Stimulated activated CD8-positive, alpha-beta memory T cell treated with anti-CD3 and anti-CD28 coated beads, Interleukin-4, amount 100 ng/mL, for 4 hours (primary cell): Measurements from ENCODE around the gene CCDC191.

Experiments
- DNase-seq, 2 donors: peaks; one replicate each; pipeline ENCODE4 v3.0.0-alpha.2; 2020; ENCODE audit warnings: low read depth in 2 of 2, low spot score in 1 of 2

Gene CCDC191

DNA sequence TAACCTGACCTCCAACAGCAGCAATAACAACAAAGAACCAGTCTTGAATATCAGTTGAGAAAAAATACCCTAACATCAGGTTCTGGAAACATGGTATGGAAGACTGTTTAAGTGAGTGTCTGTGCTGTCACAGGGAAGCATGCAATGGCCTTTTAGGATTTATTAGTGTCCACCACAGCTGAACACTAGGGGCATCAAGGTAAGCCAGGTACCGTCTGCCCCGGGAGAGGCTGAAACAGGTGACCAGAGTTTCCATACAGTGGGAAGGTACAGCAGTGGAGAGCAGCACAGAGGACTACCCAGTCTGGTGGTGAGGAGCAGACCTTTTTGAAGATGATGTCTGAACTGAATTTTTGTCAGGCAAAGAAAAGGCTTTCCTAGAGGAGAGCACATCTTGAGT lies 90.2 kb downstream of the CCDC191 start:
- DNase-seq: no peak

- no peak for DNase-seq
These were observed 92.4 kb downstream of the CCDC191 start for GRCh38 chr3:113963879-113964278.

- DNase-seq: no peak
These were observed 102.1 kb downstream of the CCDC191 start for GRCh38 chr3:113954091-113954685.

DNA sequence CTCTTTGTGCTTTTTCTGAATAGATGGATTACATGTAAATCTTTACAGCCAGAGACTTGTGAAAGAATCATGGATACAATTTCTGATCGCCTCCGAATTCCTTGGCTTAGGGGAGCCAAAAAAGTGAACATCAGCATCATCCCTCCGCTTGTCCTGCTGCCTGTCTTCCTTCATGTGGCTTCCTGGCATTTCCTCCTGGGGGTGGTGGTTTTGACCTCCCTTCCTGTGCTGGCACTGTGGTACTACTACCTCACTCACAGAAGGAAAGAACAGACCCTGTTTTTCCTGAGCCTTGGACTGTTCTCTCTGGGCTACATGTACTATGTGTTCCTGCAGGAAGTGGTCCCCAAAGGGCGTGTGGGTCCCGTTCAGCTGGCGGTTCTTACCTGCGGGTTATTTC lies 102.6 kb downstream of the CCDC191 start:
- DNase-seq: no peak

DNA sequence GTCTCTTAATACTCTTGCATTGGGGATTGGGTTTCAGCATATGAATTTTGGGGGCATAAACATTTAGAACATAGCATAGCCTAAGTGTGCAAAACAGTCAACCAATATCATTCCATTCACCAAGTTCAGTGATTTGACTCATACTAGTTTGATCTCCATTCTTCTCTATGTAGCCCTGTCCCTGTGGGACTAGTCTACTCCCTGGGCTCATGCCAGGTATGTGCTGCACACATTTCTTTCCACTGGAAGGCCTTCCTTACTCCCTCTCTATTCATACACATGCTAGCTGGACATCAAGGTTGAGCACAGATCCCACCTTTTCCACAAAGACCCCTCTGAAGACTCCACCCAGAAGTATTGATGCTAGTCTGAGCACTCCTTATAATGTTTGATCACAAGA lies 103.4 kb downstream of the CCDC191 start:
- no peak for DNase-seq

DNA sequence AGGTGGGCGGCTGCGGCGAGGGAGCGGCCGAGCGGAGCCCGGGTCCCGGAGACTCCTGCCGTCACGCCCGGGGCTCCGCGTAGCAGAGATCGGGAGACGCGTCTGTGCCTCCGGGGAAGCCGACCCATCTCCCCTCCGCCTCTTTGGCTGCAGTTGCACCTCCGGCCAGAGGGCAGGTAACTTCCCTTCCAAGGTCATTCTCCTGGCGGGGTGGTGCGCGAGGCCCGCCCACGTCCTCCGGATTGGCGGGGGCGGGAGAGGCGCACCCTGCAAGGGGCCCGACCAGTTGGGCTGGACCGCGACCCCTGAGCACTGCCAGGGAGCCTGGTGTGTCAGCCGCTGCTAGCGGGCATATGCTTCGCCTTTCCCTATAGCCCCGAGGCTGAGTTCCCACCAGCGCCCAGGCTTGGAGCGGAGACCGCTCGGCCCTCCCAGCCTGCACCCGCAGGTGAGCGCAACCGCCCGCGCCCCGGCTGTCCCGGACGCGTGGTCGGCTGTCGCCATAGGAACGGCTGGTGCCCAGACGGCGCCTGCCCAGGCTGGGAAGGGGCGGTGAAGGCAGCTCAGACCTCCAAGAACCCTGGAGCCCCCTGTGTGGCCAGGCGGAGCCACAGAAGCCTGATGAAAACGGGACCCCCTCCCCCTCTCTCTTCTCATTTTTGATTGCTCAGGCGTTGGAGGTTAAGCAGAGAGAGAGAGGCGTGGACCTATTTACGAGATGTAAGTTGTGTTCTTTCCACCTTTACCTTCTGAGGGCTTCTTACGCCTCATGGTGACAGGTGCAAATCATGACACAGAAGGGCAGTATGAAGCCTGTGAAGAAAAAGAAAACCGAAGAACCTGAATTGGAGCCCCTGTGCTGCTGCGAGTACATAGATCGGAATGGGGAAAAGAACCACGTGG lies 108.1 kb downstream of the CCDC191 start:
- peak in 1 of 2 donors; percentile 2 for DNase-seq

DNA sequence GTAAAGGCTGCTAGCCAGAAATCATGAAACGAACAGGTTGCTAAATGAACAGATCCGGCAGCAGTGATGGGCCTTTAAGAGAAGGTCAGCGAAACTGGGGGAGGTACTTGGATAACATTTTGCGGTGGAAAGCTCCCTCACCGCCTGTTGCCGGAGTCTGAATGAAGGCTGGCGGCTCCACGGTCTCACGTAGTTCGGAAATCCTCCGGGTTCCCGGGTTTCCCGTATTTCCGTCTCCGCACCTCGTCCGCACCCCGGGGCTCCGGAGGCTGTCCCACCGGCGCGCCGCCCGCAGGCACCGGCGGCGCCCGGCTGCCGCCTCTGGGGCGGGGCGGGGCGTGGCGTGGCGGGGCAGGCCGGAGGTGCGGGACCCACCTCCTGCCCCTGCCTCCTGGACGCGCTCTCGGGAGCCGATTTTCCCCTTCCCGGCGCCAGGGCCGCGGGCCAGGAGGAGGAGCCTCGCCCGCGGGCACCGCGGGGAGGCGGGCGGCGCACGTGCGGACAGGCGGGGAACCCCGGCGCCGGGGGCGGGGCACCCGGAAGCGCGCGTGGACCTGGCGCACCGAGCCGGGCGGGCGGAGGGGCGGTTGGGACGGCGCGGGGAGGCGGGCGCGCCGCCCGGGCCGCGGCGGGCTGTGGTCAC lies 108.8 kb downstream of the CCDC191 start, which contains the start of gene ZDHHC23:
TSS of gene ZDHHC23 (plus strand) at position 642 of the 643 bp plus-strand sequence. CDS start 790 bp downstream, outside the sequence.
- DNase-seq: peak; percentile 4 to 43

GRCh38 chr3:113946831-113947230 lies 109.5 kb downstream of the CCDC191 start:
- DNase-seq: no peak

DNA sequence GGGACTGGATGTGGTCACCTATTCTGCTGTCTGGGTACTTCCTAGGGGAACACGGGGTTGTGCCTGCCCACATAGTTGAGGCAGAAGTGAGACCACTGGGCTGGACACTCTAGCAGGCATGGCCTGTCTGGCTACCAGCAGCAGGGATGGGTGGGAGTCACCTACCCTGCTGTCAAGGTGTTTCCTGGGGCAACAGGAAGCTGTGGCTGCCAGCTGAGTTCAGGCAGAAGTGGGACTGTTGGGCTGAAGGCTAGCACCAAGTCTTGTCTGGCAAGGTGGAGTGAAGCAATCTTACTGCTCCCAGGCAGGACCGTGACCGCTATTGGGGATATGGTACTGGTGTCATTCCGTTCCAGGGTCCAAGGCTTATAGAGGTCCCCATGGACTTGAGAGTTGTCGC lies 128.8 kb downstream of the CCDC191 start:
- DNase-seq: no peak

GRCh38 chr3:113914646-113915045 lies 141.7 kb downstream of the CCDC191 start:
- no peak for DNase-seq
